ENCODE measurements around the gene MKNK1.

DNA sequence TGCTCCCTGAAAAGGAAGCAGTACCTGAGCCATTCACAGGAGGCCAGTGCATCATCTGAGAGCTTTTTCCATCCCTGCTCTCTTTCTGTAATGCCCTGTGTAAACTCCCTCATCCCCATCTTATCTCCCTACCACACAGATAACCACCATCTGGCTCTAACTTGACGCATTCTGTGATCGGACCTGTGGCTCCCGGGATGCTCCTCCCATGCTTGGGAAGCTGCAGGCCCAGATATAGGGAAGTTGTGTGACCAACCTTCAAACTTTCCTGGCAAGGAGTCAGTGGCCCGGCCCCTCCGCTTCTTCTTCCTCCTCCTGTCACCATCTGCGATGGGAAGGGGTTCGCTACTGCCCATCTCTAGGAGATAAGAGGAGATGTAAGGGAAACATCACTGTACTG, 21.1 kb downstream of the MKNK1 start:
- TF ChIP-seq, protein P1, sequence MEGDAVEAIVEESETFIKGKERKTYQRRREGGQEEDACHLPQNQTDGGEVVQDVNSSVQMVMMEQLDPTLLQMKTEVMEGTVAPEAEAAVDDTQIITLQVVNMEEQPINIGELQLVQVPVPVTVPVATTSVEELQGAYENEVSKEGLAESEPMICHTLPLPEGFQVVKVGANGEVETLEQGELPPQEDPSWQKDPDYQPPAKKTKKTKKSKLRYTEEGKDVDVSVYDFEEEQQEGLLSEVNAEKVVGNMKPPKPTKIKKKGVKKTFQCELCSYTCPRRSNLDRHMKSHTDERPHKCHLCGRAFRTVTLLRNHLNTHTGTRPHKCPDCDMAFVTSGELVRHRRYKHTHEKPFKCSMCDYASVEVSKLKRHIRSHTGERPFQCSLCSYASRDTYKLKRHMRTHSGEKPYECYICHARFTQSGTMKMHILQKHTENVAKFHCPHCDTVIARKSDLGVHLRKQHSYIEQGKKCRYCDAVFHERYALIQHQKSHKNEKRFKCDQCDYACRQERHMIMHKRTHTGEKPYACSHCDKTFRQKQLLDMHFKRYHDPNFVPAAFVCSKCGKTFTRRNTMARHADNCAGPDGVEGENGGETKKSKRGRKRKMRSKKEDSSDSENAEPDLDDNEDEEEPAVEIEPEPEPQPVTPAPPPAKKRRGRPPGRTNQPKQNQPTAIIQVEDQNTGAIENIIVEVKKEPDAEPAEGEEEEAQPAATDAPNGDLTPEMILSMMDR (IDR thresholded peaks at IDR 0.05; ENCODE audit: low read depth, low read length, poor library complexity, severe bottlenecking): no peak
- no peak for TF ChIP-seq EZH2phosphoT487 (IDR thresholded peaks at IDR 0.05; ENCODE audit: borderline replicate concordance, low read length)

Data from DOHH2 (cell line).